NCI-H146 (cell line): ENCODE measurements around the gene SLC24A3.

ENCODE experiments used
- DNase-seq: peaks from one replicate; lab custom pipeline; 2025; lab: John Stamatoyannopoulos, UW

SLC24A3 gene

GRCh38 chr20:19771031-19771430, 558.6 kb downstream of the SLC24A3 start:
- DNase-seq, result no peak
